C1 segment of cervical spinal cord (tissue), 14 donors: ENCODE results near the gene CMTM6.
"Not testable (repeated sequence)": the region's sequence is repeated elsewhere in the genome, so short reads cannot be mapped to it uniquely, and the experiment has no call there.

Experiments used
- DNase-seq, 14 donors: peaks; one replicate each; lab custom pipeline; 2025; lab: John Stamatoyannopoulos, UW

CMTM6 gene

GRCh38 chr3:32467333-32468070 lies 35.1 kb downstream of the CMTM6 start:
- peak in 12 of 14 donors; percentile 13 to 77 (median 51) for DNase-seq

GRCh38 chr3:32466808-32467207 lies 35.8 kb downstream of the CMTM6 start:
- not testable (repeated sequence) for DNase-seq

- not testable (repeated sequence) for DNase-seq
Observed at GRCh38 chr3:32464726-32465125, 37.9 kb downstream of the CMTM6 start.

GRCh38 chr3:32463415-32463814 lies 39.2 kb downstream of the CMTM6 start:
- DNase-seq = not testable (repeated sequence)

GRCh38 chr3:32462191-32462986 lies 40.3 kb downstream of the CMTM6 start:
- DNase-seq = not testable (repeated sequence)

GRCh38 chr3:32460817-32461496 lies 41.7 kb downstream of the CMTM6 start:
- not testable (repeated sequence) for DNase-seq

GRCh38 chr3:32460031-32460749 lies 42.5 kb downstream of the CMTM6 start:
- no peak for DNase-seq

GRCh38 chr3:32459450-32459849 lies 43.2 kb downstream of the CMTM6 start:
- no peak for DNase-seq

- no peak for DNase-seq
Observed at GRCh38 chr3:32457971-32458471, 44.6 kb downstream of the CMTM6 start.

GRCh38 chr3:32456429-32457130 lies 46.1 kb downstream of the CMTM6 start:
- no peak for DNase-seq

- peak in 1 of 14 donors; percentile 86 for DNase-seq
Observed at GRCh38 chr3:32455609-32456428, 46.8 kb downstream of the CMTM6 start.

GRCh38 chr3:32454731-32455608 lies 47.7 kb downstream of the CMTM6 start:
- DNase-seq = peak in 1 of 14 donors; percentile 38

GRCh38 chr3:32454111-32454510 lies 48.5 kb downstream of the CMTM6 start:
- DNase-seq = no peak

- DNase-seq = no peak
Observed at GRCh38 chr3:32453346-32453745, 49.3 kb downstream of the CMTM6 start.

GRCh38 chr3:32452009-32452408 lies 50.6 kb downstream of the CMTM6 start:
- no peak for DNase-seq

- DNase-seq = no peak
Observed at GRCh38 chr3:32450992-32451659, 51.5 kb downstream of the CMTM6 start.

GRCh38 chr3:32450426-32450825 lies 52.2 kb downstream of the CMTM6 start:
- no peak for DNase-seq

GRCh38 chr3:32449691-32450090 lies 53.0 kb downstream of the CMTM6 start:
- no peak for DNase-seq
